Natural killer cell (primary cell): ENCODE data around the gene RYK. TPM values are rescaled to one million over a fixed set of nuclear protein-coding genes. Genes with fewer than 3 reads are reported as not detected.
A peak's percentile ranks its signal among the peaks of the same experiment; 100 is the strongest.
"Not testable (repeated sequence)": the region's sequence is repeated elsewhere in the genome, so short reads cannot be mapped to it uniquely, and the experiment has no call there.

Source experiments
- ATAC-seq, 3 donors: fragments of 150-1000 bp in 2 of 3; fragments of 200-7000 bp in 1 of 3; cut with Tn5 transposase; 1 replicate in 1 of 3; 2 replicates in 2 of 3; pipeline ENCODE4 v1.10.0; 2021; ENCODE audit warnings: mild to moderate bottlenecking in 2 of 3, moderate library complexity in 2 of 3
- DNase-seq, 2 donors: peaks; one replicate each; pipeline versions ENCODE4 v3.0.0 to v3.0.0-alpha.2; 2013 to 2021; ENCODE audit warnings: mixed read lengths in 1 of 2
- H3K27ac ChIP-seq: one replicate; pipeline ENCODE4 v1.5.1; 2013; ENCODE audit warnings: mild to moderate bottlenecking, low read length
- H3K27me3 ChIP-seq: one replicate; pipeline ENCODE4 v1.6.1; 2013; ENCODE audit warnings: low read length; ENCODE audit not compliant: control insufficient read depth, insufficient read depth
- H3K36me3 ChIP-seq: one replicate; pipeline ENCODE4 v1.6.1; 2013; ENCODE audit warnings: low read length; ENCODE audit not compliant: control insufficient read depth, insufficient read depth
- H3K4me1 ChIP-seq: one replicate; pipeline ENCODE4 v1.6.1; 2013; ENCODE audit warnings: low read length; ENCODE audit not compliant: control insufficient read depth, insufficient read depth
- H3K4me3 ChIP-seq: one replicate; pipeline ENCODE4 v1.5.1; 2013; ENCODE audit warnings: low read length
- H3K9me3 ChIP-seq: one replicate; pipeline ENCODE4 v1.6.1; 2013; ENCODE audit warnings: low read length; ENCODE audit not compliant: control insufficient read depth, insufficient read depth
- H3K27ac Mint-ChIP-seq, 2 donors: one replicate each; pipeline ENCODE4 v1.8.0; 2022; ENCODE audit warnings: mild to moderate bottlenecking in 2 of 2, mixed read lengths in 2 of 2, moderate library complexity in 1 of 2
- H3K27me3 Mint-ChIP-seq, 2 donors: one replicate each; pipeline ENCODE4 v1.8.0; 2022; ENCODE audit warnings: low read depth in 2 of 2, mixed read lengths in 2 of 2
- H3K36me3 Mint-ChIP-seq: one replicate; pipeline ENCODE4 v1.8.0; 2022; ENCODE audit warnings: mixed read lengths
- H3K4me1 Mint-ChIP-seq, 2 donors: one replicate each; pipeline ENCODE4 v1.8.0; 2022; ENCODE audit warnings: mixed read lengths in 2 of 2
- H3K4me3 Mint-ChIP-seq: one replicate; pipeline ENCODE4 v1.8.0; 2022; ENCODE audit warnings: mild to moderate bottlenecking, moderate library complexity, mixed read lengths
- H3K9me3 Mint-ChIP-seq, 2 donors: one replicate each; pipeline ENCODE4 v1.8.0; 2022; ENCODE audit warnings: mixed read lengths in 2 of 2
- CTCF ChIP-seq: fragments of 200-600 bp; IDR thresholded peaks from one replicate; pipeline ENCODE4 v1.8.0; 2022; ENCODE audit warnings: antibody characterized with exemption
- WGBS: methylation state at CpG from one replicate; pipeline ENCODE4 v1.1.7; 2013; ENCODE audit warnings: missing lambda C conversion rate; ENCODE audit not compliant: insufficient coverage; 5-methylcytosine and 5-hydroxymethylcytosine counted together
- intact Hi-C: fragments of 100-400 bp; cut with micrococcal nuclease; formaldehyde crosslinking; loops from one replicate; pipeline ENCODE4 v1.14.2; 2022
- total RNA-seq, 4 donors: library from RNA; stranded (reverse); fragments of 120-200 nt in 1 of 4; gene quantifications; one replicate each; pipeline versions ENCODE4 v1.2.3 to v1.2.4, GENCODE V29; 2013 to 2022

The RYK gene
- total RNA-seq, 3 donors from 2014 or later (not counting 1 experiment from before 2014, with no cell fraction given) = 56.7 to 69.5 (median 56.8) TPM

- H3K4me3 Mint-ChIP-seq, H3K9me3 Mint-ChIP-seq, H3K4me3 ChIP-seq, H3K36me3 Mint-ChIP-seq, H3K27me3 ChIP-seq, H3K9me3 ChIP-seq, ATAC-seq, H3K27me3 Mint-ChIP-seq, DNase-seq, H3K27ac Mint-ChIP-seq, H3K4me1 ChIP-seq, intact Hi-C loops, H3K36me3 ChIP-seq, H3K27ac ChIP-seq: not testable (repeated sequence)
- peaks cover 15 to 21% of the 10 kb centered on the region in 2 donors for H3K4me1 Mint-ChIP-seq
- peak; percentile 43 for TF ChIP-seq CTCF
- WGBS = 100% methylated on average over 1 of the region's 1 CpG
Observed at GRCh38 chr3:134224796-134225156, 25.9 kb downstream of the RYK start.

- TF ChIP-seq CTCF = no peak
- Mint-ChIP-seq H3K36me3 (no peaks in the 10 kb centered on the region), H3K27me3 (no peaks in the 10 kb centered on the region), H3K9me3 (no peaks in the 10 kb centered on the region), H3K27ac (no peak overlapping the region), H3K4me3 (no peak overlapping the region), H3K4me1 (peaks cover 9 to 18% of the 10 kb centered on the region in 2 donors)
- intact Hi-C loops = no loop called here
- no peak for ATAC-seq
- DNase-seq = no peak
- Histone ChIP-seq H3K4me1 (peaks cover 5% of the 10 kb centered on the region), H3K4me3 (no peak overlapping the region), H3K27ac (no peak overlapping the region), H3K36me3 (peaks cover 3% of the 10 kb centered on the region), H3K27me3 (no peaks in the 10 kb centered on the region), H3K9me3 (no peaks in the 10 kb centered on the region)
- WGBS = 100% methylated on average over 1 of the region's 2 CpGs
Observed at GRCh38 chr3:134222835-134223234, 27.8 kb downstream of the RYK start.

GRCh38 chr3:134216851-134217250 is 33.8 kb downstream of the RYK start:
- H3K9me3 Mint-ChIP-seq = no peaks in the 10 kb centered on the region
- no peaks in the 10 kb centered on the region for H3K36me3 Mint-ChIP-seq
- no peaks in the 10 kb centered on the region for H3K27me3 Mint-ChIP-seq
- Histone ChIP-seq H3K36me3 (peaks cover 3% of the 10 kb centered on the region), H3K27ac (no peak overlapping the region), H3K4me3 (no peak overlapping the region), H3K9me3 (no peaks in the 10 kb centered on the region), H3K27me3 (no peaks in the 10 kb centered on the region), H3K4me1 (peaks cover 7% of the 10 kb centered on the region)
- intact Hi-C loops = no loop called here
- no peak for DNase-seq
- peaks cover 33 to 38% of the 10 kb centered on the region in 2 donors for H3K4me1 Mint-ChIP-seq
- peak overlapping the region; percentile 45 for H3K4me3 Mint-ChIP-seq
- no peak for TF ChIP-seq CTCF
- peak overlapping the region; percentile 75 to 86 for H3K27ac Mint-ChIP-seq
- peak; percentile 68 to 90 (median 78) for ATAC-seq
- WGBS = 54% methylated on average over 4 of the region's 4 CpGs

GRCh38 chr3:134216191-134216764 is 34.4 kb downstream of the RYK start:
- H3K27ac ChIP-seq = no peak overlapping the region
- no peaks in the 10 kb centered on the region for H3K27me3 ChIP-seq
- ATAC-seq (peak in 2 of 3 donors; percentile 20 to 24), DNase-seq (no peak)
- no peaks in the 10 kb centered on the region for H3K9me3 ChIP-seq
- H3K27me3 Mint-ChIP-seq = no peaks in the 10 kb centered on the region
- no peak for TF ChIP-seq CTCF
- no peaks in the 10 kb centered on the region for H3K36me3 ChIP-seq
- no peak overlapping the region for H3K4me3 Mint-ChIP-seq
- H3K27ac Mint-ChIP-seq = peak overlapping the region in 1 of 2 donors; percentile 86
- intact Hi-C loops = no loop called here
- H3K4me1 ChIP-seq = peaks cover 7% of the 10 kb centered on the region
- H3K9me3 Mint-ChIP-seq = no peaks in the 10 kb centered on the region
- no peak overlapping the region for H3K4me3 ChIP-seq
- H3K36me3 Mint-ChIP-seq = no peaks in the 10 kb centered on the region
- 94% methylated on average over 10 of the region's 10 CpGs for WGBS
- peaks cover 36 to 38% of the 10 kb centered on the region in 2 donors for H3K4me1 Mint-ChIP-seq
